ENCODE data around the gene SLC4A8.
A peak's percentile ranks its signal among the peaks of the same experiment; 100 is the strongest.

The SLC4A8 gene

DNA sequence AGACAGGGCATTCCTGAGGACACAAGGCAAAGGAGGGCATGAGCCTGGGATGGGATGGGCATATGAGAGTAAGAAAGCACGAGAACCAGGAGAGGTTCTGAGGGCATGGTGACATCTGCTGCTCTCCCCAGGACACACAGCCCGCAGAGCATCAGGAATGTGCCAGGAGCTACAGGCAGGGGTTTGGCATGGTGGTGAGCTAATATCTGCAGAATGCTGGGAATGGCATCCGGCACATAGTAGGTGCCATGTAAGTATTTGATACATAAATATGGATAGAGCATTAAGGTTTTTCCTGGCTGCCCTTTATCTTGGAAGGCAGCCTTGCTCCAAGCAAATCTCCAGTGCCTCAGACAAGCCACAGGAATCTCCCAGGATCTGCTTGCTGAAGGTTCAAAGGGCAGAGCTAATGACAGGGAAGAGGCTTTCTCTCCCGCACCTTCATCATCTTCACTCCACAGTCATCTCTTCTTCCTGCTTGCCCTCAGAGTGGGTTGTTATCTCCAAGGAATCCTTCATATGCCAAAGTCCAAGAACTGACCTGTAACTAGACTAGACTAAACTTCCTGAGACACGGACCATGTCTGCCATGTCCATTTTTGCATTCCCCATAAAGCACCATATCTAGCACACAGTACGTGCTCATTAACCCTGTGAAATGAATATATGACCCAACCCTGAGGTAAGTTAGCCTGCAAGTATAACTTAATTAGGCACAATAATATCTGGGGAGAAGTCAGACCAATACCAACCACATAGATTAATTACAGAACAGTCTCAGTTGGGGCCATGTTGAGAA lies 104.4 kb downstream of the SLC4A8 start:
- DNase-seq = no peak

GRCh38 chr12:51529651-51529970 lies 105.0 kb downstream of the SLC4A8 start:
- no peak for DNase-seq

DNA sequence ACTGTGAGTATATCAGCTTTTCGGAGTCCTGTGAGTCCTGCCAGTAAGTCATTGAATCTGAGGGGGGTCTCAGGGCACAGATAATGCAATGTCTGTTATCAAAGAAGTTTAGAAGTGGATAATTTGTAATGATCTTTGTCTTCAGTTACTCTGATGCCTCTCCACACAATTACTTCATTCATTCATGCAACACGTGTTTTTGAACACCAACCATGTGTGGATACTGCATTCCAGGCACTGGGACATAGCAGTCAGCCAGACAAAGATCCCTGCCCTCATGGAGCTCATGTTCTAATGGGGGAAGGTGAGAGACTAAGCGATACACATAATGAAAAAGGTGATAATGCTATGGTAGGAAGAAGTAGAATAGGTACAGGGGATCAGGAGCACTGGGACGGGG lies 105.6 kb downstream of the SLC4A8 start:
- no peak for DNase-seq

DNA sequence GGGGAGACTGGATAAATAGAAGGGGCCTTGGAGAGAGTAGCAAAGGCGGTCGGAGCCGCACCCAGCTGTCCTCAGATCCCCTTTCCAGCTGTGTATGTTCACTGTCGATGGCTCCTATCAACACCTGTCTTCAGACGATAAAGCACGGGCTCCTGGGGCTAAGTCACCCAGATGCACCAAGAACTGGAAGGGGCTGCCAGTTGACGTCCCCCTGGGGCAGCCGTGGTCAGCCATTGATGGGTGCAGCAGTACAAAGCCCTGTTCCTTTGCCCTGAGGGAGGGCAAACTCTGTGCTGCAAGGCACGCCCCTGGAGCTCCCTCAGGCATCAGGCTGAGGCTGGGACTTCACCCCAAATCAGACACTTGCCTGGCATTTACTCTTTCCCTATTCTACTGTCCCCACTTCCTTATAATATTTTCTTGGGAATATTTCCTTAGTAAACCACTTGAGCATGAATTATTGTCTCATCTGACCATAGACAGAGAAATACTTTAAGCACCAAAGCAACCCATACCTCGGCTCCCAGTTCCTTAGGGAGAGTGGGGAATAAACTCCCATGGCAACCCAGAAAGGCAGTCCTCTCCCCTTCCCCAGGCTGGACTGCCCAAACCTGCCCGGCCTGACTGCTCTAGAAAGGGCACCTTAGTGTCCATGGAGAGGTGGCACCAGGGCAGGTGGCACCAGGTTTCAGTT lies 106.8 kb downstream of the SLC4A8 start:
- DNase-seq = no peak

GRCh38 chr12:51531978-51532497 lies 107.4 kb downstream of the SLC4A8 start:
- DNase-seq = peak; percentile 58

DNA sequence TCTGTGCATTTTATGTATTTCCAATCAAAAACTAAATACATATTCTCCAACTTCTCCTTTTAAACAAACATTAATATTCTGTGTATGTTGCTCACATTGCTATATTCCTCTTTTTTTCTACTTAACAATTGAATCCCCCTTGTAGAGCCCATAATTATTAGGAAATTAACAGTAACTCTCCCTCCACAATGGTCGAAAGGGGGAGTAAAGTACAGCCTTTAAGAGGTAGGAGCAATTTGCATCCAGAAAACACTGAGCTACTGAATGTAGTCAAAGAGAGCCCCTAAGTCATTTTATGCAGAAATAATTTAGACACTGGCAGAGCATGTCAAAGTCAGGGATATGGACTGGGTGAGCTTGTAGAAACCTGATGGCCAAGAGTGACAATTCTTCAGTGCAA lies 109.2 kb downstream of the SLC4A8 start:
- DNase-seq = no peak

GRCh38 chr12:51534216-51535074 lies 109.8 kb downstream of the SLC4A8 start:
- no peak for DNase-seq

- no peak for DNase-seq
Observed at GRCh38 chr12:51536159-51536558, 111.5 kb downstream of the SLC4A8 start.

DNA sequence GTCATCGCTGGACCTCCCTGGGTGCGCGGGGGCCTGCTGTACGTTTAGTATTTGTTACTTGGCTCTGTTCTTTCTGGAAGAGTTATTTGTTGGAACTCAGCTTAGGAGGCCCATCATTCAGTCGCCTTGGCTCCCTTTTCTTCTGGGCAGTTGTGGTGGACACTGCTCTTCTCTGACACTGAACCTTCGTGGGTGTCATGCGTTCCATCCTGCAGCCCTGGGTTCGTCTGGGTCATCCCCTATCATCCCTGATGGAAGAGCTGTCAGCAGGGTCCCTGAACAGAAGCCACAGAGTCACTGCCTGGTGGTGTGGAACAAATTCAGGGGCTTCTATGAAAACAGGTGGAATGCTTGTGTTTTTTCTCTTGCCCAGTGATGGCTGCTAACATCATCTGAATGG lies 113.5 kb downstream of the SLC4A8 start:
- DNase-seq = no peak

- no peak for DNase-seq
Observed at GRCh38 chr12:51538599-51538998, 114.0 kb downstream of the SLC4A8 start.

GRCh38 chr12:51540996-51541395 lies 116.4 kb downstream of the SLC4A8 start:
- DNase-seq = no peak

GRCh38 chr12:51546097-51546496 lies 121.5 kb downstream of the SLC4A8 start:
- DNase-seq = no peak

DNA sequence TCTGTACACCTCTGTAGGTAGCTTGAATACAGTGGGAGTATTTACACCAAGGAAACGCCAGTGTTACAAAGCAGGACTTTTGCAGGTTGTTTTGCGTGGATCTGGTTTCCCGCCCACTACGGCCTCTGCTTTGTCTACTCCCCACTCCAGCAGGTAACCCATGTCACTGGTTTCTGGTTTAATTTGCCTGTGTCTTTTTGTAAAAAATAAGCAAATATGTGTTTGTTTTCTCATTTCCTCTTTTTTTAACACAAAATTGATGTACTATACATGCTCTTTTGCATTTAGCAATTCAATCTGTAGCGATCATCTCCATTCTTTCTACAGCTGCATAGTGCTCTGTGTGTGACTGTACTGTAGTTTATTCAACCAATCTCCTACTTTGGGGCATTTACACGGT lies 123.0 kb downstream of the SLC4A8 start:
- DNase-seq = no peak

DNA sequence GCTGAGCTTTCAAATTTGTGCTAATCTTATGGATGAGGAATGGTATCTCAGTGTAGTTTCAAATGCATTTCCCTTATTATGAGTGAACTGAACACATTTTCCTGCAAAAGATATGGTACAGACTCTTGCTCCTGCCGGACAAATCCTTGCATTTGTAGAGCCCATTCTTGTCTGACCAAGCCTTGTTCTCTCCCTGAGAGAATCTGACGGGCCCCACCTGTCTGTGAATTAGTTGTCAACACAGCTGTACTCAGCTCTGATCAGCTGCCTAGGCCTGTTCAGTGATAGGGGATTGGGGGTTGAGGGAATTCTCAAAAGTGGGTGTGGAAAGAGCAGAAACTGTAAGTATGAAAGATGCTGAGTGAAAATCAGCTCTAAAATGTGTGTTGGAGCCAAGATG lies 123.6 kb downstream of the SLC4A8 start:
- no peak for DNase-seq

GRCh38 chr12:51549637-51550036 lies 125.0 kb downstream of the SLC4A8 start:
- no peak for DNase-seq
